SU-DHL-6 (cell line): ENCODE measurements around the gene NMNAT2.

Experiments
- CTCF ChIP-seq: fragments of 200-600 bp; sonication (generic); IDR thresholded peaks from one replicate; pipeline ENCODE4 v1.5.1; 2017; ENCODE audit warnings: antibody characterized with exemption, mild to moderate bottlenecking, low read length, moderate library complexity; ENCODE audit not compliant: insufficient read depth, poor library complexity, severe bottlenecking
- EZH2phosphoT487 ChIP-seq: fragments of 200-600 bp; sonication (generic), shearing (Covaris generic); conservative IDR thresholded peaks from 2 replicates; pipeline ENCODE4 v1.6.1; 2018; ENCODE audit warnings: mild to moderate bottlenecking, antibody characterized with exemption, low read length, moderate library complexity, mixed read lengths

GRCh38 chr1:183295521-183295920 lies 122.7 kb downstream of the NMNAT2 start:
- no peak for TF ChIP-seq CTCF
- TF ChIP-seq EZH2phosphoT487 = no peak
